Measurements from ENCODE around the gene C1orf35. TPM values are rescaled to one million over a fixed set of nuclear protein-coding genes. Genes with fewer than 3 reads are reported as not detected.

C1orf35 gene
- total RNA-seq, 2 experiments from 2014 or later, result 24.7 to 25.6 TPM

DNA sequence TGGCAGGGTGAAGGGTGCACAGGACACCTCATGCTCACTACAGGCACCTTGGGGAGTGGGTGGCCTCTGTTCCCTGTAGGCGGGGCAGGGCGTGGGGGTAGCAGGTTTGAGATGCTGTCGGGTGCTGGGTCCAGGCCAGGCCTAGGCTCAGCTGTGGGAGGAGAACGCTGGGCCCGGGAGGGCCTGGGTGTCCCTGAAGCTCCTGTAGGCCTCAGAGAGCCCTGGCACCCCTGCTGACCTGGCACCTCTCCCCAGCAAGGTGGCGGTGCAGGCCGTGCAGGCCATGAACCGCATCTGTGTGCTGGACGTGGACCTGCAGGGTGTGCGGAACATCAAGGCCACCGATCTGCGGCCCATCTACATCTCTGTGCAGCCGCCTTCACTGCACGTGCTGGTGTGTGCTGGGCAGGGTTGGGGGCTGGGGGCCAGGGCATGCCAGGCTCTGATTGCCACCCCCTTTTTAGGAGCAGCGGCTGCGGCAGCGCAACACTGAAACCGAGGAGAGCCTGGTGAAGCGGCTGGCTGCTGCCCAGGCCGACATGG lies 44.1 kb upstream of the C1orf35 start:
- no peaks in the 10 kb centered on the region for H3K27me3 Mint-ChIP-seq (ENCODE audit: low read depth)
- H3K4me1 Mint-ChIP-seq (ENCODE audit: low read depth), result peaks cover 27% of the 10 kb centered on the region
- ChIA-PET POLR2A (no interaction called here), CTCF (no interaction called here)
- no peak overlapping the region for H3K27ac Mint-ChIP-seq
- ATAC-seq (no peak), DNase-seq (no peak)
- H3K9me3 Mint-ChIP-seq (ENCODE audit: insufficient read depth), result no peaks in the 10 kb centered on the region
- no peak overlapping the region for H3K4me3 Mint-ChIP-seq
- H3K36me3 Mint-ChIP-seq (ENCODE audit: low read depth), result peaks cover 17% of the 10 kb centered on the region

DNA sequence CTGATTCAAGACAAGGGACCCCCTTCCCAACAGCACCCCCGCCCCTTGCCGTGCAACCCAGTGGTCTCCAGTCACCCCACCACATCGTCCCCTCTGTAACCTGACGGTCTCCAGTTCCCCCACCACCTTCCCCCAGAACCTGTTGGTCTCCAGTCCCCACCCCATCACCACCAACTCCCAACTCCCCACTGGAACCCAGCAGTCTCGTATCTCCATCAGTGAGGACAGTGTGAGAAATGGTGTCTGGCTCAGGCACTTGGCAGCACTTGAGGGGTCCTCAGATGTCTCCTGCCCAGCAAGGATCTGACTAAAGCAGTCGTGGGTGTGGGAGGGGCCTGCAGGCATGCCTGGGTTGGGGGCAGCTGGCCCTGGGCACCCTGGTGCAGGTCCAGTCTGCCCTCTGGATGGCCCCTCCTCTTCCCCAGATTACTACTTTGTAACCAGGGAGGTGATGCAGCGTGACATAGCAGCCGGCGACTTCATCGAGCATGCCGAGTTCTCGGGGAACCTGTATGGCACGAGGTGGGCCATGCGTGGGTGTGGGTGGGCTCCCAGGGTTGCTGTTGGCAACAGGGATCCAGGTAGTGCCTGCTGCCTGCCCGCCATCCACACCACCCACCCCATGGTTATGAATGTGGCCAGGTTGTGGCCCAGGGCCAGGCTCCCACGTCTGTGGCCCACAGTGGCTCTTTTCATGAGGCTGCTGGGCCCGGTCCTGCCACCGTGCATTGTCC lies 43.5 kb upstream of the C1orf35 start:
- H3K9me3 Mint-ChIP-seq (ENCODE audit: insufficient read depth), result no peaks in the 10 kb centered on the region
- H3K4me1 Mint-ChIP-seq (ENCODE audit: low read depth), result peaks cover 30% of the 10 kb centered on the region
- ATAC-seq (no peak), DNase-seq (no peak)
- POLR2A ChIA-PET, result no interaction called here
- H3K4me3 Mint-ChIP-seq, result no peak overlapping the region
- CTCF ChIA-PET, result no interaction called here
- H3K27me3 Mint-ChIP-seq (ENCODE audit: low read depth), result no peaks in the 10 kb centered on the region
- H3K27ac Mint-ChIP-seq, result no peak overlapping the region
- peaks cover 24% of the 10 kb centered on the region for H3K36me3 Mint-ChIP-seq (ENCODE audit: low read depth)

DNA sequence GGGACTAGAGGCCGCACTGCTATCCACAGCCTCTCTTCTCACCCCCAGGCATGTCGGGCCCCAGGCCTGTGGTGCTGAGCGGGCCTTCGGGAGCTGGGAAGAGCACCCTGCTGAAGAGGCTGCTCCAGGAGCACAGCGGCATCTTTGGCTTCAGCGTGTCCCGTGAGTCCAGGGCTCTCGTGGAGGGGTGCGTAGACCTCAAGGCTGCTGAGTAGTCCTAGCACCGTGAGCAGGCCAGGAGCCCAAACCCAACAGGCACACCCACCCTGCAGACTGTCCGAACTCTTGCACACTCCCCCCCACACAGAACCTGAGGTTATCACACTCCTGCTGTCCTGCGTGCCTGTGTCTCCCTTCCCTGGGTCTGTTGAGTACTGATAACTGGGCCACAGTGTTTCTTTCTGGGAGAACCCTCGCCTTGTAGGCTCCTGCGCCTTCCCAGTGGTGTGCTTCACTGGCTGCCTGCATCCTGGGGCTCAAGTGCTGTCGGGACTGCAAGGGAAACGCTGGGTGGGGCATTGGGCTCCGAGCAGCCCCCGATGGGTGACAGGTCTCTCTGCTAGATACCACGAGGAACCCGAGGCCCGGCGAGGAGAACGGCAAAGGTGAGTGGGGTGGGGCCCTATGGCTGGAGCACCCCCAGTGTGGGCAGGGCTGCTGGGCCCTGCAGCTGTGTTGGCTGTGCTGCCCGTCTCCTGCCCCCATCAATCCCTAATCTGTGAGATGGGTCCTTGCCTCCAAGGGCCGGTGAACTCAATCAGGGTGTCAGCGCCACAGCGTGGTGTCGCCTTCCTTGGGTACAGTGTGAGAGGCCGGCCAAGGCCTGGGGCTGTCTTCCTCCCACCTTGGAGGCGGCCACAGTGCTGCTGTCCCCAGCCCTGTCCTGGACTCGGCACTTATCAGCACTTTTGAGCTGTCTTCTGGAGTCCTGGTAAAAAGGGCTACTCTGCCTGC lies 42.6 kb upstream of the C1orf35 start:
- peaks cover 32% of the 10 kb centered on the region for H3K4me1 Mint-ChIP-seq (ENCODE audit: low read depth)
- CTCF ChIA-PET, result no interaction called here
- ATAC-seq (no peak), DNase-seq (no peak)
- POLR2A ChIA-PET, result interaction anchor here (0.9 to 6.1 kb wide), 2 partner anchors 11 to 20 kb away, joined by 3 to 36 read pairs; partner anchors contain the start of gene IBA57
- H3K9me3 Mint-ChIP-seq (ENCODE audit: insufficient read depth), result no peaks in the 10 kb centered on the region
- H3K27me3 Mint-ChIP-seq (ENCODE audit: low read depth), result no peaks in the 10 kb centered on the region
- no peak overlapping the region for H3K4me3 Mint-ChIP-seq
- H3K36me3 Mint-ChIP-seq (ENCODE audit: low read depth), result peaks cover 32% of the 10 kb centered on the region
- no peak overlapping the region for H3K27ac Mint-ChIP-seq

DNA sequence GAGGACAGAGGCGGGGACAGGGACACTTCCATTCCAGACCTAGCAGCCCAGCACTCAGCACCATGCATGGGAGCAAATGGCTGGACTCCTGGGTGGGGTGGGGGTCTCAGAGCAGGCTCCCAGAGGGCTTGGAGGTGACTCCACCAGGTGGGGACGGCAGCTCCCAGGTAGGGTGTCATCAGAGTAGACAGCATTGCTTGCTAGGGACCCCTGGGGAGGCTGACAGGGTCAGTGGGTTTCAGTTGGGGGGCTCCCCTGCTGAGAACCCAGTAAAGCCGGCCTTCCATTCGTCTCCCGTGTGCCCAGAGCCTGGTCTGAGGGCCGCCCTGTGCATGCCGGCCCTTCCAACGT lies 41.8 kb upstream of the C1orf35 start:
- DNase-seq (no peak), ATAC-seq (no peak)
- Mint-ChIP-seq H3K36me3 (ENCODE audit: low read depth) (peaks cover 32% of the 10 kb centered on the region), H3K27me3 (ENCODE audit: low read depth) (no peaks in the 10 kb centered on the region), H3K4me3 (no peak overlapping the region), H3K4me1 (ENCODE audit: low read depth) (peaks cover 32% of the 10 kb centered on the region), H3K27ac (no peak overlapping the region), H3K9me3 (ENCODE audit: insufficient read depth) (no peaks in the 10 kb centered on the region)
- POLR2A ChIA-PET, result interaction anchor here (0.9 to 6.1 kb wide), 2 partner anchors 12 to 21 kb away, joined by 3 to 36 read pairs; partner anchors contain the start of gene IBA57
- CTCF ChIA-PET, result interaction anchor here (2.3 kb wide), 1 partner anchor 14 kb away, joined by 6 read pairs; no protein-coding TSS in a partner anchor

DNA sequence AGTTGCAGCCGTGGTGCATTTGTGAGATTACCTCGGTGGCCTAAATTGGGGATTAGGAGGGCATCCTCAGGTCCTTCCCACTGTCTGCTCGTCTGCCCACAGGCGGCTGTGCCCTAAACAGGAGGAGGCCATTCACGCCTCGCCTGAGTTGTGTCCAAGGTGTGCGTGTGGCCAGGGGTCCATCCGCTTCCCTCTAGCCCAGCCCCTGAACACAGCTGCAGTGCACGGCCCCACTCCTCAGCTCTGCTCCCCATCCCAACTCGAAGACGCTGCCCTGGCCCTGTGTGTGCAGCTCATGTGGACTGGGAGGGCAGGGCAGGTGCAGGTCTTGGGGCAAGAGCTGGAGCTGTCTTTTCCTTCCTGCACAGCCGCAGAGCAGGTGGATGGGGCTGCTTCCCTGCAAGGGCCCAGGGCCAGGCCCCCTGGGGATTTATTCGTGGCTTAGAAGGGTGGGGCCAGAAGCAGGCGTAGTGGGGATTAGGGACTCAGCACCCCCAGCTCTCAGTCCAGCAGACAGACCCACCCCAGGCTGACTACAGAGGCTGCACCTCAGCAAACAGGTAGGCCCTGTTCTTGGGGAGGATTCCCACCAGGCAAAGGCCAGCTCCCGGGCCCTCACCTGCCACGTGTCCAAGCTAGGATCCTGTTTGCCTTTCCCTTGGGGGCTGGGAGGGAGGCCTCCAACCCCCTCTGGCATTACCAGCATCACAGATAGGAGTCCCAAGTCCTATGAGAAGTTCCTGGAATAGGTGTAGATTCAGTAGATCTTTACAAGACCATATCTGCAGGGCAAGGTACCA lies 41.3 kb upstream of the C1orf35 start:
- H3K27me3 Mint-ChIP-seq (ENCODE audit: low read depth), result no peaks in the 10 kb centered on the region
- ChIA-PET CTCF (interaction anchor here (1.0 to 2.3 kb wide), 2 partner anchors 14 to 22 kb away, joined by 4 to 6 read pairs; no protein-coding TSS in a partner anchor), POLR2A (interaction anchor here (6.1 kb wide), 1 partner anchor 22 kb away, joined by 36 read pairs; the partner anchor contains the start of gene IBA57)
- peak overlapping the region; percentile 99 for H3K27ac Mint-ChIP-seq
- no peak overlapping the region for H3K4me3 Mint-ChIP-seq
- H3K4me1 Mint-ChIP-seq (ENCODE audit: low read depth), result peaks cover 32% of the 10 kb centered on the region
- peaks cover 32% of the 10 kb centered on the region for H3K36me3 Mint-ChIP-seq (ENCODE audit: low read depth)
- no peaks in the 10 kb centered on the region for H3K9me3 Mint-ChIP-seq (ENCODE audit: insufficient read depth)
- ATAC-seq (no peak), DNase-seq (no peak)

DNA sequence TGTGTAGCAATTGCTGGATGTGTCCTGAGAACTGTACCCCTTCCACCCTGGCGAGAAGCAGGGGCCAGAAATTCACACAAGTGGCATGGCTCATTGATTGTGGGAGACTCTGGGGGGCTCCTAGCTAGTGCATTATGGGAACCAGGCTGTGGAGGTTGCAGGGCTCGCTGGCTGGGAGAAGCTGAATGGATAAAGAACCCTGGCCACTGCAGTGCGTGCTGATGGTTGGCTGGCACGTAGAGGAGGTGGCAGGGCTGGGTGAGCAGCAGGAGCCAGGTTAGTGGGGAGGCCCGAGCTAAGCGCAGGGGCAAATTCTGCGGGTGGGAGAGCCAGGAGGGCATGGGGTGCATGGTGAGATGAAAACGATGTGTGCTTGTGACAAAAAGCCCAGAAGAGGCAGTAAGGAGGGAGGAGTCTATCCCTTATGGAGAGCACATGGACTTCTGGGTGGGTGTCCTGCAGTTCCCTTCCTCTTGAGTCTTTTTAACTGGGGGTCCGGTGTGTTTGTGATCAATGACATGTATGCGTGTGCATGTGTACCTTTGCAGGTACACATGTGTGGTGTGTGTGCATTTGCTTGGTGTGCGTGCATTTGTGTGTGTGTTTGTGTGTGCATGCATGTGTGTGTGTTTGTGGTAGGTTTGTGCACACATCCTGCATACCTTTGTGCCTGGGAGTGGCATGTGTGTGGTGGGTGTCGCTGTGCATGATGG lies 40.5 kb upstream of the C1orf35 start:
- peaks cover 32% of the 10 kb centered on the region for H3K4me1 Mint-ChIP-seq (ENCODE audit: low read depth)
- no peaks in the 10 kb centered on the region for H3K9me3 Mint-ChIP-seq (ENCODE audit: insufficient read depth)
- CTCF ChIA-PET, result interaction anchor here (0.7 to 2.3 kb wide), 3 partner anchors 13 to 24 kb away, joined by 3 to 6 read pairs (median 4); no protein-coding TSS in a partner anchor
- peaks cover 32% of the 10 kb centered on the region for H3K36me3 Mint-ChIP-seq (ENCODE audit: low read depth)
- H3K4me3 Mint-ChIP-seq, result peak overlapping the region; percentile 100
- no peaks in the 10 kb centered on the region for H3K27me3 Mint-ChIP-seq (ENCODE audit: low read depth)
- POLR2A ChIA-PET, result interaction anchor here (1.1 to 6.1 kb wide), 3 partner anchors 14 to 35 kb away, joined by 3 to 38 read pairs (median 36); partner anchors contain the start of gene IBA57
- peak overlapping the region; percentile 99 for H3K27ac Mint-ChIP-seq
- DNase-seq, result no peak
- ATAC-seq, result no peak

DNA sequence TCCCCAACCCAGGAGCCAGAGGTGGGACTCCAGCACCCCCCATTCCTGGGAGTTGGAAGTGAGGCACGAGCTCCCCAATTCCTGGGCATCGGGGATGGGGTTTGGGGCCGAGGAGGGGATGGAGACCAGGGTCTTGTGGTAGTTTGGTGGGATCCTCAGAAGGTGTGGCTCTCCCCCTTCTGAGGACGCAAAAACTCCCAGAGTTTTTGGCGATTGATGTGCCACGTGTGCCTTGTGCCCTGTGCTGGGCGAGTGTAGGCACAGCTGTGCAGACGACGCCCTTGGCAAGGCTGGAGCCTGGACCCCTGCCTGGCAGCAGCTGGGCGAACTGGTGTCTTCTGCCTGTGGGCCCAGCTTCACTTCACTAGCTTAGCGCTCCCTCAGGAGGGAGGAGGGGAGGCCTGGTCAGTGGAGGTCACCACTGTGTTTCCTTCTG lies 39.6 kb upstream of the C1orf35 start:
- peak overlapping the region; percentile 100 for H3K4me3 Mint-ChIP-seq
- DNase-seq (no peak), ATAC-seq (no peak)
- peak overlapping the region; percentile 99 for H3K27ac Mint-ChIP-seq
- peaks cover 32% of the 10 kb centered on the region for H3K36me3 Mint-ChIP-seq (ENCODE audit: low read depth)
- POLR2A ChIA-PET, result interaction anchor here (0.8 to 6.1 kb wide), 4 partner anchors 15 to 37 kb away, joined by 3 to 38 read pairs (median 20); partner anchors contain the start of gene IBA57
- H3K4me1 Mint-ChIP-seq (ENCODE audit: low read depth), result peaks cover 27% of the 10 kb centered on the region
- H3K27me3 Mint-ChIP-seq (ENCODE audit: low read depth), result no peaks in the 10 kb centered on the region
- no peaks in the 10 kb centered on the region for H3K9me3 Mint-ChIP-seq (ENCODE audit: insufficient read depth)
- CTCF ChIA-PET, result interaction anchor here (1.7 to 2.3 kb wide), 2 partner anchors 12 to 22 kb away, joined by 6 read pairs; partner anchors contain the start of gene IBA57

DNA sequence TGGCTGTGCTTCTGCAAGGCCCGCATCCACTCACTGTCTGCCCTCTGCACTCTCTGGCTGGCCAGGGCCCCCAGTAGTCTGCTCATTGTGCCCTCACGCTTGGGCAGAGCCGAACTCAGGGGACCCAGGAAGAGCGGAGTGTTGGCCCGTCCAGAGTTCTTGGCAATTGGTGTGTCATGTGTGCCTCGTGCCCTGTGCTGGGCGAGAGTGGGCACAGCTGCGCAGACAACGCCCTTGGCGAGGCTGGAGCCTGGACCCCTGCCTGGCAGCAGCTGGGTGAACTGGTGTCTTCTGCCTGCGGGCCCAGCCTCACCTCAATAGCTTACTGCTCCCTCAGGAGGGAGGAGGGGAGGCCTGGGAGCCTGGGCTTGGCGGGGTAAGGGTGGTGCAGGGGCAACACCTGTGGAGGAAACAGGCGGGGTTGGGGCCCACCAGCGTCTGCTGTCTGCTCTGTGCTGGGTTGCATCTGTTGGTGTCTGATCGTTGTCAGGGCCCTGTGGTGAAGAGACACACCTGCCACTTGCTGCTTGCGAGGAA lies 39.1 kb upstream of the C1orf35 start:
- Mint-ChIP-seq H3K9me3 (ENCODE audit: insufficient read depth) (no peaks in the 10 kb centered on the region), H3K4me3 (peak overlapping the region; percentile 100), H3K27me3 (ENCODE audit: low read depth) (no peaks in the 10 kb centered on the region), H3K36me3 (ENCODE audit: low read depth) (peaks cover 32% of the 10 kb centered on the region), H3K4me1 (ENCODE audit: low read depth) (peaks cover 31% of the 10 kb centered on the region), H3K27ac (peak overlapping the region; percentile 99)
- ChIA-PET CTCF (interaction anchor here (1.7 to 2.3 kb wide), 2 partner anchors 12 to 23 kb away, joined by 6 to 7 read pairs; partner anchors contain the start of gene IBA57), POLR2A (interaction anchor here (0.8 to 6.1 kb wide), 4 partner anchors 16 to 37 kb away, joined by 3 to 38 read pairs (median 20); partner anchors contain the start of gene IBA57)
- no peak for DNase-seq
- no peak for ATAC-seq

DNA sequence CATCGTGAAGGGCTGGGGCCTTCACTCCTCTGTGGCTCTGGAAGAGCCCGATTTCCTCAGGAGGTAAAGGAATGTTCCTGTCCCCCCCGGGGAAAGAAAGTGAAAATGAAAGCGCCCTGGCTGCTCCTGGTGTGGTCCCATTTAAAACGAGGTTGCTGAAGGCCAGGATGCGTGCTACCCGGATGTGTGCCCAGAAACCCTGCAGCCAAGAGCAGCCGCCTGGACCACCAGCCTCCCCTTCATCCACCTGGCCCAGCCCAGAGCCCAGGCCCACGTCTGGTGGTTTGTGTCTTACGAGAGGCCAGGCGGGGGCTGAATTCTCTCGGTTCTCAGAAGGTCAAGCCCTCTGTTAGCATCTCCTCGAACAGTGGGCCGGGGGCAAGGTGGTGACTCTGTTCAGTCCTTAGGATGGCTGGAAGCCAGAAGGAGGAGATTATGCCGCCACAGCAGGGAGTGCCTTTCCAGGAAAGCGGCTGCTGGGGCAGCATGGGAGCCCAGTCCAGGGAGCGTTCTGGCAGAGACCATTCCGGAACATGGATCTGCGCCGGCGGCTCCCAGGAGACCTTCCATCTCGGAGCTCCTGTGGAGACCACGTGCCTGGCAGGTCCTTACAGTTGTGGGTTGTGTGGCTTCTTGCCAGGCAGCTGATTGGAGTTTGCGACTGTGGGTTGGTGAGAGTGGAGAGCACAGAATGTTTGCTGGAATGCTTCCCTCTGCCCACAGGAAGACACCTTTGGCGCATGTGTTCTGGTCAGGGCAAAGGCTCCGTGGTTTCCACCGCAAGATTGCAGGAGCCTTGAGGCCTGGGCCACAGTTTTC lies 38.3 kb upstream of the C1orf35 start:
- Mint-ChIP-seq H3K27me3 (ENCODE audit: low read depth) (peaks cover 4% of the 10 kb centered on the region), H3K4me3 (peak overlapping the region; percentile 100), H3K36me3 (ENCODE audit: low read depth) (peaks cover 32% of the 10 kb centered on the region), H3K27ac (peak overlapping the region; percentile 99), H3K4me1 (ENCODE audit: low read depth) (peaks cover 39% of the 10 kb centered on the region), H3K9me3 (ENCODE audit: insufficient read depth) (no peaks in the 10 kb centered on the region)
- ATAC-seq (peak; percentile 0), DNase-seq (peak; percentile 62)
- ChIA-PET POLR2A (interaction anchor here (0.9 to 6.1 kb wide), 7 partner anchors 10 to 324 kb away, joined by 4 to 38 read pairs (median 6); partner anchors contain the start of genes ARF1 and IBA57), CTCF (interaction anchor here (1.7 to 2.3 kb wide), 2 partner anchors 11 to 24 kb away, joined by 6 to 7 read pairs; partner anchors contain the start of gene IBA57)
